Retinal pigment epithelial cell (primary cell): ENCODE measurements around the gene CPPED1.

Experiments used
- DNase-seq: peaks from one replicate; pipeline ENCODE4 v3.0.0-alpha.2; 2010; ENCODE audit warnings: low read depth
- H3K4me3 ChIP-seq: 2 replicates; pipeline ENCODE4 v1.5.1; 2011; ENCODE audit warnings: mild to moderate bottlenecking, low read length, control low read depth, moderate library complexity
- TF ChIP-seq, protein P1 (sequence below): conservative IDR thresholded peaks from 2 replicates; pipeline ENCODE4 v1.5.1; 2011; ENCODE audit warnings: low read depth, low read length, control low read depth, inconsistent platforms

Gene CPPED1

DNA sequence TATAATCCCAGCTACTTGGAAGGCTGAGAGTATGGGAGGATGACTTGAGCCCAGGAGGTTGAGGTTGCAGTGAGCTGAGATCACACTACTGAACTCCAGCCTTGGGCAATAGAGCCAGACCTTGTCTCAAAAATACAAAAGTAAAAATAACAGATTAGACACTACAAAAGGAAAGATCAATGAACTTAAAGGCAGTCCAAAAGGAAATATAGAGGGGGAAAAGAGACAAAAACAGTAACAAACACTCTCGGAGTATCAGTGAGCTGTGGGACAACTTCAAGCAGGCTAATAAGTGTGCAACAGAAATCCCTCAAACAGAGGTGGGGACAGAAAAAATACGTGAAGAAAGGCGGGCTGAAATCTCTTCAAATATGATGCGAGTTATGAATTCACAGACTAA, 58.8 kb downstream of the CPPED1 start:
- TF ChIP-seq, protein P1, sequence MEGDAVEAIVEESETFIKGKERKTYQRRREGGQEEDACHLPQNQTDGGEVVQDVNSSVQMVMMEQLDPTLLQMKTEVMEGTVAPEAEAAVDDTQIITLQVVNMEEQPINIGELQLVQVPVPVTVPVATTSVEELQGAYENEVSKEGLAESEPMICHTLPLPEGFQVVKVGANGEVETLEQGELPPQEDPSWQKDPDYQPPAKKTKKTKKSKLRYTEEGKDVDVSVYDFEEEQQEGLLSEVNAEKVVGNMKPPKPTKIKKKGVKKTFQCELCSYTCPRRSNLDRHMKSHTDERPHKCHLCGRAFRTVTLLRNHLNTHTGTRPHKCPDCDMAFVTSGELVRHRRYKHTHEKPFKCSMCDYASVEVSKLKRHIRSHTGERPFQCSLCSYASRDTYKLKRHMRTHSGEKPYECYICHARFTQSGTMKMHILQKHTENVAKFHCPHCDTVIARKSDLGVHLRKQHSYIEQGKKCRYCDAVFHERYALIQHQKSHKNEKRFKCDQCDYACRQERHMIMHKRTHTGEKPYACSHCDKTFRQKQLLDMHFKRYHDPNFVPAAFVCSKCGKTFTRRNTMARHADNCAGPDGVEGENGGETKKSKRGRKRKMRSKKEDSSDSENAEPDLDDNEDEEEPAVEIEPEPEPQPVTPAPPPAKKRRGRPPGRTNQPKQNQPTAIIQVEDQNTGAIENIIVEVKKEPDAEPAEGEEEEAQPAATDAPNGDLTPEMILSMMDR: no peak
- no peak for DNase-seq
- H3K4me3 ChIP-seq: no peak overlapping the region

DNA sequence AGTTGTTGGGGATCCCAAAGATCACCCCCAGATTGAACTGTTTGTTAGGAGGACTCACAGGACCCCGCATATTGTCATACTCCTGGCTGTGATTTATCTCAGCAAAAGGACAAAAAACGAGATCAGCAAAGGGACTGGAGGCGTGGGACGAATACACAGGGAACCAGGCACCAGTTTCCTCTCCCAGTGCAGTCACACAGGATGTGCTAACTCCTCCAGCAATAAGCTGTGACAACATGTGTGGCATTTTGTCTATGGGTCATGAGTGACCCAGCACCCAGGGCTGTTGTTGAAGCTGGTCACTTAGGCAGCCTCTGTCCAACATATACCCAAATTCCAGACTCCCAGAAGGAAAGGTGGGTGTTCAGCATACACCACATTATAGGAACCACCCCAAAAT, 60.9 kb downstream of the CPPED1 start:
- TF ChIP-seq, protein P1: no peak
- no peak overlapping the region for H3K4me3 ChIP-seq
- no peak for DNase-seq

DNA sequence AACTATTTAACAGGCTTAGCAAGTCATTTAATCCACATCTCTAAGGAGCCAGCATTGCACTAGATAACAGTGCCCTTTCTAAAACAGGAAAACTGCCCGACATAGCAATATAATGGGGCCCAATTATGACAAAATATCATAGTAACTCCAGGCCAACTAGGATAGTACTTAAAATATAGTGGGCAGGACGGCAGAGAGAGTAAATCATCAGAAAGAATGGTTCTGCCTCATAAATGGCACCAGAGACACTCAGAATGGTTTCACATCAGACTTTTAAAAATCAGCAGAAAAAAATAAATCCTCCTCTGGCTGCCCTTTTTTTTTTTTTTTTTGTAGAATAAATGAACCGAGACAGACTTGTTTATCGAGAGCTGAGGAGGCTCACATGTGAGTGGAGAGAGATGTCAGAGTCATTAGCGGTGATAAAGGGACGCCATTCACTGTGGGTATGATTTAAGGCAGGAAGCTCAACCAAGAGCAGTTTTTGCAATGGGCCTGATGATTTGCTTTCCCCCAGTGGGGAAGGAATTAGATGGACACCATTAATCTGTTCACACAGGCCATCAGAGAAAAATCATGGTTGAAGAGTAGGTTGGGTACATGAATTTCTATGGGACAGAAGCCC, 62.6 kb downstream of the CPPED1 start:
- TF ChIP-seq, protein P1: no peak
- no peak for DNase-seq
- no peak overlapping the region for H3K4me3 ChIP-seq

DNA sequence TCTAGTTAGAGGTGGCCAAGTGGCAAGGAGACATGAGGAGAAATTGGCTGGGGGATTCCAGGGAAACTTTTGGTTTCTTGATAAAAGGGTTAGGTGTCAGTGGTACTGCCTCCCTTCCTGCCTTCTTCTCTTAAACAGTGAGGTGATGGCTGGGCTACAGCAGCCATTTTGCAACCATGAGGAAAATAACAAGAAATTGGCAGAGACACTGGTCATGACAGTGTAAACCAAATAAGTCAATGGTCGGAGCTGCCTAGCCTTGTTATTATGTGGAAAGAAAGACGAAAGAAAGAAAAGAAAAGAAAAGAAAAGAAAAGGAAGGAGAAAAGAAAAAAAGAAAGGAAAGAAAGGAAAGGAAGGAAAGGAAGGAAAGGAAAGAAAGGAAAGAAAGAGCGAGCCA, 63.9 kb downstream of the CPPED1 start:
- TF ChIP-seq, protein P1: no peak
- no peak for DNase-seq
- no peak overlapping the region for H3K4me3 ChIP-seq

DNA sequence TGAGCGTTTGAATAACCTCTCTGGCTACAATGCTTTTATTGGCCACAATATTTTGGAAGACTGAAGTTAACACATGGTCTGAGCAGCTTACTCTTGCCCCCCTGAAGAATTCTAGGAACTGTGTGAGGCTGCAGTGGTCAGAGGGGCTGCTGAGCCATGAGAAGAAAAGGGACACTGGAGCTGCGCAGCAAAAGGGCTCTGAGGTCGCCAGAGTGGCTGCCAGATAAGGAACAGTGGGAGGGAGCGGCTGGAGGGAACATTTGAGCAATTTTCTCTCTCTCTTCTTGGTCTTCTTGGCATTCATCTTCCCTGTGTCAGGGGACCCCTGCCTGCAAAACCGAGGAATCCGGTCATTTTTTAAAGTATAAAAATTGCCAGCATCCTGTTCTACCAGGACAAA, 66.1 kb downstream of the CPPED1 start:
- no peak overlapping the region for H3K4me3 ChIP-seq
- no peak for DNase-seq

DNA sequence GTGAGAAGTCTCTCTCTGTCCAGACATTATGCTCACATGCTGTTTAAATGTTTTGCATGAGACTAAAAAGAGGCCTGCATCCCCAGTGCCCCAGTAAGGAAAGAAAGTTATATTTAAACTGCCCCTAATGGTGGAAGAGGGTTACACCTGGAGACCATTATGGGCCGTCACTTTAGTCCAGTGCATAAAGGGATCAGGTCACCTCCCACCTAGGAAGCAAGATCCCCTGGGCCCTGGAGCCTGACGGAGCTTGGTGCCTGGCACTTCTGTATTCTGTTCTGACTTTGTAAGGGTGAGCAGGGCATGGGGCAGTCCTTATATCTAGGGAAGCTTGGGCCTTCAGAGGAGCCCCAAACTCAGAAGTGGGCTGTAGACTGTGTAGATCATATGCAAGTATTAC, 67.9 kb downstream of the CPPED1 start:
- TF ChIP-seq, protein P1: no peak
- no peak overlapping the region for H3K4me3 ChIP-seq
- no peak for DNase-seq

More for the DNA sequence above, 66.1 kb downstream of the CPPED1 start:
- TF ChIP-seq, protein P1: no peak

DNA sequence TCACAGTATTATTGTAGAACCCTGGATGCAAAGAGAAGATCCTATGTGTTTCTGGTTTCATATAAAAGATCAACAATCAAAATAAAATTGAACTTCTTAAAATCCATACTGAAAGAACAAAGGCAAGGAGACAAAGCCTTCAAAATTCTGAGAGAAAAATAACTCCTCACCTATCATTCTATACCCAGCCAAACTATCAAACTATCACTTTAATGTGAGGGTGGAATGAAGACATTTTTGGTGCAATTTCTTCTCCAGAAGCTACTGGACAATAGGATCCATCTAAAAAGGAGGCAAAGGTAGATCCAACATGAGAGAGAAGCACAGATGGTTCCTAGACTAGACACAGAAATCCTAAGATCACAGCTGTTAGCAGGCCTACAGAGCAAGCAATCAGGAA, 71.1 kb downstream of the CPPED1 start:
- no peak overlapping the region for H3K4me3 ChIP-seq
- no peak for DNase-seq
- TF ChIP-seq, protein P1: no peak
